Measurements from ENCODE around the gene ABCA3. TPM values are rescaled to one million over a fixed set of nuclear protein-coding genes. Genes with fewer than 3 reads are reported as not detected.

The ABCA3 gene
- total and polyA plus RNA-seq, 2 of the 8 experiments (the other 6 are each of a cell fraction or from before 2014, with no cell fraction given): 5.7 to 7.9 TPM

GRCh38 chr16:2373176-2373575 is 32.6 kb upstream of the ABCA3 start:
- WGBS, 2 experiments (ENCODE audit: extremely low coverage in 1 of 2, insufficient coverage in 1 of 2, insufficient read length in 1 of 2, insufficient replicate concordance in 2 of 2, low coverage in 1 of 2, low lambda C conversion rate in 2 of 2, missing lambda C conversion rate in 1 of 2): 87% methylated on average over 4 of the region's 4 CpGs; no CpG with 5 or more reads in 1 of the 2 experiments
- H2AFZ ChIP-seq (ENCODE audit: low read length): no peak overlapping the region
- no peaks in the 10 kb centered on the region for H4K20me1 ChIP-seq (replicated peaks in 1 of 2; ENCODE audit: control insufficient read depth in 1 of 2, insufficient read depth in 2 of 2, low read length in 2 of 2)
- no peak overlapping the region for H3K9ac ChIP-seq (replicated peaks in 1 of 4; ENCODE audit: extremely low read depth in 1 of 4, low read depth in 3 of 4, low read length in 3 of 4)
- H3K9me3 ChIP-seq (ENCODE audit: insufficient read depth in 2 of 2, low read depth in 1 of 2, low read length in 1 of 2): no peaks in the 10 kb centered on the region
- no peak overlapping the region for H3K23ac ChIP-seq (ENCODE audit: insufficient read length)
- ChIA-PET POLR2A (ENCODE audit: partially characterized antibody) (interaction anchor here (0.9 kb wide), 1 partner anchor 122 kb away, joined by 3 read pairs; the partner anchor contains the start of gene ECI1), CTCF (ENCODE audit: partially characterized antibody) (no interaction called here)
- H4K91ac ChIP-seq (replicated peaks; ENCODE audit: insufficient read length, low read length): no peak overlapping the region
- H2BK5ac ChIP-seq (ENCODE audit: low read depth, low read length): no peak overlapping the region
- H2AK5ac ChIP-seq (ENCODE audit: low read depth, low read length): no peak overlapping the region
- no peak overlapping the region for H3K4me2 ChIP-seq (ENCODE audit: insufficient read depth in 1 of 2, low read depth in 2 of 2, low read length in 2 of 2)
- H4K5ac ChIP-seq (ENCODE audit: insufficient read length, low read depth, low read length): no peak overlapping the region
- H4K8ac ChIP-seq (ENCODE audit: extremely low read depth, insufficient read depth, low read length): no peak overlapping the region
- H3K27ac ChIP-seq (ENCODE audit: low read depth, low read length): no peak overlapping the region
- no peak overlapping the region for H2BK20ac ChIP-seq (ENCODE audit: low read length)
- no peaks in the 10 kb centered on the region for H3K27me3 ChIP-seq (replicated peaks in 1 of 4; ENCODE audit: control insufficient read depth in 3 of 4, extremely low read depth in 1 of 4, insufficient read depth in 3 of 4, low read length in 3 of 4)
- no peaks in the 10 kb centered on the region for H3K79me2 ChIP-seq (ENCODE audit: control insufficient read depth in 1 of 2, insufficient read depth in 2 of 2, low read length in 2 of 2)
- no peak overlapping the region for H3K4me3 ChIP-seq (ENCODE audit: extremely low read depth in 1 of 4, insufficient read depth in 2 of 4, low read depth in 3 of 4, low read length in 4 of 4)
- H3K79me1 ChIP-seq (ENCODE audit: low read depth, low read length): no peaks in the 10 kb centered on the region
- H3K4me1 ChIP-seq (replicated peaks in 1 of 4; ENCODE audit: control insufficient read depth in 3 of 4, insufficient read depth in 4 of 4, low read length in 3 of 4): no peaks in the 10 kb centered on the region
- no peak overlapping the region for H3K14ac ChIP-seq (ENCODE audit: insufficient read length)
- H3K23me2 ChIP-seq (ENCODE audit: low read depth, low read length): no peaks in the 10 kb centered on the region
- H2BK12ac ChIP-seq (ENCODE audit: low read depth, low read length): no peak overlapping the region
- no peak overlapping the region for H2BK120ac ChIP-seq (replicated peaks; ENCODE audit: low read depth, low read length)
- FAIRE-seq: no peak
- no peak overlapping the region for H2BK15ac ChIP-seq (ENCODE audit: low read length)
- H3K4ac ChIP-seq (replicated peaks; ENCODE audit: insufficient read length, low read depth, low read length): no peak overlapping the region
- TF ChIP-seq FOSL1 (IDR thresholded peaks at IDR 0.05; ENCODE audit: insufficient read depth, low read depth, low read length): no peak
- no peak overlapping the region for H3K18ac ChIP-seq (ENCODE audit: extremely low read depth, low read length)
- no peak for DNase-seq (ENCODE audit: low read depth in 1 of 2, low spot score in 2 of 2)
- no peak overlapping the region for H3K56ac ChIP-seq (replicated peaks; ENCODE audit: insufficient read length, low read depth, low read length)
- no peaks in the 10 kb centered on the region for H3K36me3 ChIP-seq (ENCODE audit: control insufficient read depth in 2 of 4, insufficient read depth in 4 of 4, low read length in 3 of 4)

Measured in H1 (cell line).